NCI-H526 treated with DMSO at 0.1 percent for 48 hours (cell line): ENCODE measurements around the gene MYD88.
"Not testable (repeated sequence)": the region's sequence is repeated elsewhere in the genome, so short reads cannot be mapped to it uniquely, and the experiment has no call there.

Experiments
- DNase-seq: peaks from one replicate; lab custom pipeline; 2025; lab: John Stamatoyannopoulos, UW

The MYD88 gene

GRCh38 chr3:38142959-38143358, 4.5 kb downstream of the MYD88 start:
- no peak for DNase-seq

GRCh38 chr3:38143511-38143910, 5.0 kb downstream of the MYD88 start:
- DNase-seq = no peak

GRCh38 chr3:38146504-38146903, 8.0 kb downstream of the MYD88 start:
- no peak for DNase-seq

DNA sequence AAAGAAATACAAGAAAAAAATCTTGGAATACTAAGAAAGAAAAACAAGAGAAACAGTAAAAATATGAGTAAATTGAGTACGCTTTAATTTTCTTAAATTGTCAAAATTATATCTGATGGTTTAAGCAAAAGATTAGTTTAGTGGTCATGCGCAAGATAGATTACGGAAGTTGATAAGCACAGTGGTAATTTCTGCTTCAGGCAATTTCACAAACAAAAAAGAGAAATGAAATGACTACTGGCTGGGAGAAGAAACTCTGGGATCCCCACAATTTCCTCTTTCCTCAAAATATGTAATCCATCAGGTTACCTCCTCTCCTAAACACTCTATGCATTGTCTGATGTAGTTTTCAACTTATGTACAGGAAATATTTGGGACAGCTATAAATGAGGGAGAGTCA, 9.0 kb downstream of the MYD88 start:
- DNase-seq = no peak

- no peak for DNase-seq
Measured at GRCh38 chr3:38148311-38148882, 9.9 kb downstream of the MYD88 start.

GRCh38 chr3:38149708-38150107, 11.2 kb downstream of the MYD88 start:
- no peak for DNase-seq

DNA sequence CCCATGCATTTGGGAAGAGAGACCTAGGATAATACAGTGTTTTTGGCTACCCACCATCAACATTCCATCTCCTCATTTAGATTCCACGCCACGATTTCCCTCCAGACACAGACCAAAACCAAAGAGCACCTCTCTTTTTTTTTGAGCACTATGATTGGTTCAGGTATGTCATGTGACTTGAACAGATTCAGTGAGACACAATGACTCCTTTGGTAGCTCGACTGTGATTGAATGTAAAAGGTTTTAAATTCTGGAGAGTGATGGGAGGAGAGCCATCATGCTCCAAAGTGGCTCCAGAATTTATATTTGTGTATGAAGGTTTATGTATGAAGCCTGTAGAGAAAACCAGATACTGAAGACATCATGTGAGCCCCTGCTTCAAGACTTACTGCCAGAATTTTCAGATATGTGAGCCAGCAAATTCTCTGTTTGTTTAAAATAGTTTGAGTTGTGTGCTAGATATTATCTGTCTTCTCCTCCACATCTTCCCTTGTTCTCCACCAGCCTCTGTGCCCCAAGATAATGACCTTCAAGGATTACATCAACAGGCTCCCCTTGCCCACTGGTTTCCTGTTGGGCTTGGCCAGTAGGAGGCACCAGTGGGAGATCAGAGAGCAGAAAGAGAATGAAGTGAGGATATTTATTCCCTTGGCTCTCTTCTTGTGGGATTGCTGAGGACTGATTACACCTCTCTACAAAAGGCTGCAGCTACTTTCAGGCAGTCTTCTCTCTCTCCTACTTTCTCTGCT, 12.5 kb downstream of the MYD88 start:
- no peak for DNase-seq

DNA sequence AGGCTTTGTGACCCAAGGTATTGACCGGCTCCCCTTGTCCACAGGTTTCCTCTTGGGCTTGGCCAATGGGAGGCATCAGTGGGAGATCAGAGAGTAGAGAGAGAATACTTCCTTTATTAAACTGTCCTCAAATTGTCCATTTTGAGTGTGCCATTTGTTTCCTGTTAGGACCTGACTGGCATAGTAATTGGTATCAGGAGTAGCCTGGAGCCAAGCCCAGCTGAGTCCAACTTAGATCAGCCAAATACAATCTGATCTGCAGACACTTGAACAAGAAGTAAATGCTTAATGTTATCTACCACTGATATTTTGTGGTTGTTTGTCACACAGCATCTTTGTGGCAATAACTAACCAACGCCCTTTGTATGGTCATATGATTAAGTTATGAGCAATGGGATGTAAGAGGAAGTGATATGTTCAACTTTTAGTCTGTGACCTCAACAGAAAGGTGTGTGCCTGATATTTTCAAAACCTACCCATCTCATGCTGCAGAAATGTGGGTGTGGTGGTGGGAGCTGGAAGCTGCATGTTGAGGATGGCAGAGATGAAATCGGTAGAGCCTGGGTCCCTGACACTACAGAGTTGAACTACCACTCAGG, 13.3 kb downstream of the MYD88 start:
- no peak for DNase-seq

DNA sequence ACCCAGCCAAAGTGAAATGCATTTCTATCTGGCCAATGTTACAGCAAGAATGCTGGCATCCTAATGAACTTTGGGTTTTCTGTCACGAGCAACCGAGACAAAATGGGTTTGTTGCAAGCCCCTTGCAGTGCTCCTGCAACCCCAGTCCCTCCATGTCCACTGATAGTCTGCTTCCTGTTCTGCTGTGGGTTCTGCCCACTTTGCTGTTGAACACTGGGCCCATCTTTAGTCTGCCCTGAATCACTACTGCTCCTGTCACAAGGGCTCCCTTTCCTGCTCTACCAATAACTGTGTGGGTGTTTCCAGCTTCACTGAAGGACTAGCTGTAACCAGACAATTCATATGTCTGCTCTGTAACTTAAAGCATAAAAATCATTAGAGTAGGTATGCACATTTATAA, 14.1 kb downstream of the MYD88 start:
- DNase-seq = no peak

DNA sequence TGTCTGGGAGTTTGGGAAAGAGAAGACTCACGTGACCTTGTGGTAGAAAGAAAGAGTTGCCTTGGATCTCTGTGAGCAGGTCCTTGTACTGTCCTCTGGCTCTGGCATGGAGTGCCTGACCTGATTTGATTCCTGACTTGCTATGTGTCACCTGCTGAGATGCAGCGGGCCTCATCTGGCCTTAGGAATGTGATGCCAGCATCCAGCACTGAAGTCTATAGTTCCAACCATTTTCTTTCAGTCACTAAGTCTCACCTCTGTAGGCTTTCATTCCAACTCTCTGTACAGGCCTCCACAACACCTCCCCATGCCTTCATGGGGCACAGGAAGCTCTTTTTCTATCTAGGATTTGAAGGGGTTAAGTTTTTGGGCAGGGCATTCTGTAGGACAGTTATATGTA, 14.8 kb downstream of the MYD88 start:
- no peak for DNase-seq

DNA sequence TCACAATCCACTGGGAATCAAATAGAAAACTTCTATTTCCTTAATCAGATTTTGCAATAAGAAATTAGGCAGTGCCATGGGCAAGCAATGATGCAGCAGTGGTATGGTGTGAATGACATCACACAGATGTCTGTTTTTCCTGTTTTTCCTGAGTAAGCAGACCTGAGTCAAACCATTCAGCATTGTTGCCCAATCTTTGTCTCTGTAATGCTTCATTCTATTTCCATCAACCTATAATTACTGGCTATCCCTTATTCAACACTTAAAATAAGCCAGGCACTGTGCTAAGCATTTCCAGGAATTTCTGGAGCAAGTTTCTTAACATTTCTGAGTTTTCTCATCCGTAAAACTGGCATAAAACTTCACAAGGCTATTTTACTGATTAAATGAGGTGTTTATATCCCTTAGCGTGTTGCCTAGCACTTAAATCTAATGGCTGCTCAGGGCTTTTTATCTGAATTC, 15.6 kb downstream of the MYD88 start:
- DNase-seq = no peak

DNA sequence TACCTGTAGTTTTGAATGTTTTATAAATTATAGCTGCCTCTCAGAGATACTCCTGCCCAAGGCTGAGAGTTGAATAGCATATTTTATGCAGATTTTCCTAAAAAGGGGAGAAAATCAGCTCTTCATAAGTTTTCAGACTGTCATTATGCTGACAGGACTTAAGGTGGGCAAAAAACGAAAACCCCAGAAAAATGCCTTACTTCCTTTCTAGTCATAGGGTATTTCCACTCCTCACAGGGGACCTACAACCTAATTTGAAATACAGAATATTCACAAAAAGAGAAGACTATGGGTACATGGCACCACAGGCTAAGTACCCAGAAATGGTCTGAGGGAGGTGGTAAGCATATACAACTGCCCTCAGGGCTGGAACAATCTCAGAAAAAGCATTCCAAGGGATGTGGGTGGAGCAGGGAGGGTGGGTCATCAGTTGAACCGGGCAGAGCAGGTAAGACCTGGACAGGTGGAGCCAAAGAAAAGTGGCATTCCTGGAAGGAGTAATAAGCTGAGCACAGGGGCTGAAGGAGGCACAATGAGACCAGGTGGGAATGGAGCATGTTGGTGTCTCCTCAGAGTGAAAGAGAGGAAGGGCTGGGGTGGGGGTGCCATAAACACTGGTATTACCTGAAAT, 16.3 kb downstream of the MYD88 start:
- no peak for DNase-seq

GRCh38 chr3:38155825-38156224, 17.4 kb downstream of the MYD88 start:
- DNase-seq = no peak

DNA sequence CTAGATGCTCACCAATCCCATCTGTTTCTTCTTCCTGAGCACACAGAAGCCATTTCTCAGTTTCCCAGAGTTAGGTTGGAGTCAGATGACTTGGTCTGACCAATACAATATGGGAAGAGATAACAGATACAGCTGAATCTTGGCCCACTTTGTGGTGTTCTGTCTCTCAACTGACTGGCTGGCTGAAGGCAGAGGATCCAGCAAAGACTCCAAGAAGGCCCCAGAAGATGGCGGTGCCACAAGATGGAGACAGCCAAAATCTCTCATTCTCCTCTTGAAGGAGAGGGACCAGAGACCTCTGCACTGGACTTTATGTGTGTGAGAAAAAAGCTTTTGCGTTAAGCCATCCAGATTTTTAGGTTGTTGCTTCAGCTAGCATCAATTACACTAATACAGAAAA, 18.7 kb downstream of the MYD88 start:
- no peak for DNase-seq

- no peak for DNase-seq
Measured at GRCh38 chr3:38157595-38157994, 19.1 kb downstream of the MYD88 start.

DNA sequence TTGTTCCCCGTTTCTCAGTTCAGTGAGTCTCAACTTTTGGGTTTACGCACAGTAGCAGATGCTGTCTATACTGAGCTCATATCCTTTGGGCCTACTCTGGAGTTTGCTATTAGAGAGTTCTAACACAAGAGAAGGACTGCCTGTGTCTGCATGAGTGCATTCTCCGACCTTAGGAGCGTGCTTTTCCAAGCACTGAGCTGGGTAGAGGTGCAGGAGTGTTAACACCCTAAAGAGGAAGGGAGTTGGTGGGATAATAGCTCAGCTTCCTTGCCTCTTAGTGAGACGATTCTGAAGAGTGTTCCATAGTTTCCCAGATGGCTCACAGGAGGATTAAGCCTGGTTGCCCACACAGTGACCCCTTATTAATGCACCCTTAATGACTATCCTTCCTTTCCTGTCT, 20.0 kb downstream of the MYD88 start:
- no peak for DNase-seq

GRCh38 chr3:38160704-38161103, 22.2 kb downstream of the MYD88 start:
- DNase-seq = not testable (repeated sequence)

DNA sequence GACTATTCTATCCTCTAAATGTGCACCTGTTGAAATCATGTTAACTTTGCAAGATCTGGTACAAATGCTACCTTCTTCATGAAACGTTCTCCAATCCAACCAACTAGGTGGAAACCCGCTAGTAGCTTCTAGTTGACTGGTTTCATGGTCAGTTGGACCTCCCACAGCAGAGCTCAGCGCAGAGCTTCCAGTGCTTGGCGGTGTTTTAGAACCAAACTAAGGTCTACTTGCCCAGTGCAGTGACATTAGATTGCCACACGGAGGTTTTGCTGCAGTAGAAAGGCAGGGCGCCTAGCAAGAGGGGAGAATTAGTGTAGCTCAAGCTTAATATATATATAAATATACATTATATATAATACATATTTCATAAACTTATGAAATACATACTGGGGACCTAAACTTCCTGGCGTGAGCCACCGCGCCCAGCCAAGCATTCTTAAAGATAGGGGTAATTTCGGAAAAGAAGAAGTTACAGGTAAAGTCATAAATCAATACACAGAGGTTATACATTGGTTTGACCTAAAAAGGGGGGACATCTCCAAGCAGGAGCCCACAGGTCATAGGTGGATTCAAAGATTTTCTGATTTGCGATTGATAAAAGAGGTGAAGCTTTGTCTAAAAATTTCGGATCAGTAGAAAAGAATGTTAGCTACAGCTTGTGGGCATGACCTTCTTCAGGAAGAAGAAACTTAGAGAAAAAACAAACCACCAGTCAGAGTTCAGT, 24.8 kb downstream of the MYD88 start:
- no peak for DNase-seq

- no peak for DNase-seq
Measured at GRCh38 chr3:38163841-38164642, 25.6 kb downstream of the MYD88 start.

GRCh38 chr3:38164643-38164951, 26.1 kb downstream of the MYD88 start:
- DNase-seq = no peak

- peak; percentile 98 for DNase-seq
Measured at GRCh38 chr3:38164952-38165721, 26.7 kb downstream of the MYD88 start, which contains the start of gene OXSR1. TSS of gene OXSR1 (plus strand) at chr3:38165537. CDS start at chr3:38165877, 340 bp downstream.
